ENCODE results near the gene C6orf120.

DNA sequence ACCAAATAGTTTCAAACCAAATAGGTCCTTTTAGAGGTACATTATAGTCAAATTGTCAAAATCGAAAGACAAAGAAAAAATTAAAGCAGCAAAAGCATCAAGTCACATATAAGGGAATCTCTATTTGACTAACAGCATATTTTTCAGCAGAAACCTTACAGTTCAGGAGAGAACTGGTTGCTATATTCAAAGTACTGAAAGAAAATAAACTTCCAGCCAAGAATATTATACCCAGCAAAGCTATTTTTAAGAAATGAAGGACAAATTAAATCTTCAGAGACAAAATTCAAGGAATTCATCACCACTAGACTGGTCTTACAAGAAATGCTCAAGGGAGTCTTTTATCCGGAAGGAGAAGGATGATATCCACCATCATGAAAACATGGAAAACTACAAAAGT, 16.1 kb upstream of the C6orf120 start:
- TF ChIP-seq, protein P1, sequence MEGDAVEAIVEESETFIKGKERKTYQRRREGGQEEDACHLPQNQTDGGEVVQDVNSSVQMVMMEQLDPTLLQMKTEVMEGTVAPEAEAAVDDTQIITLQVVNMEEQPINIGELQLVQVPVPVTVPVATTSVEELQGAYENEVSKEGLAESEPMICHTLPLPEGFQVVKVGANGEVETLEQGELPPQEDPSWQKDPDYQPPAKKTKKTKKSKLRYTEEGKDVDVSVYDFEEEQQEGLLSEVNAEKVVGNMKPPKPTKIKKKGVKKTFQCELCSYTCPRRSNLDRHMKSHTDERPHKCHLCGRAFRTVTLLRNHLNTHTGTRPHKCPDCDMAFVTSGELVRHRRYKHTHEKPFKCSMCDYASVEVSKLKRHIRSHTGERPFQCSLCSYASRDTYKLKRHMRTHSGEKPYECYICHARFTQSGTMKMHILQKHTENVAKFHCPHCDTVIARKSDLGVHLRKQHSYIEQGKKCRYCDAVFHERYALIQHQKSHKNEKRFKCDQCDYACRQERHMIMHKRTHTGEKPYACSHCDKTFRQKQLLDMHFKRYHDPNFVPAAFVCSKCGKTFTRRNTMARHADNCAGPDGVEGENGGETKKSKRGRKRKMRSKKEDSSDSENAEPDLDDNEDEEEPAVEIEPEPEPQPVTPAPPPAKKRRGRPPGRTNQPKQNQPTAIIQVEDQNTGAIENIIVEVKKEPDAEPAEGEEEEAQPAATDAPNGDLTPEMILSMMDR (IDR thresholded peaks at IDR 0.05; ENCODE audit: low read depth, low read length, poor library complexity, severe bottlenecking): no peak
- TF ChIP-seq EZH2phosphoT487 (IDR thresholded peaks at IDR 0.05; ENCODE audit: borderline replicate concordance, low read length): no peak
